Measurements from ENCODE around the gene ACSF3. TPM values are rescaled to one million over a fixed set of nuclear protein-coding genes. Genes with fewer than 3 reads are reported as not detected.

ACSF3 gene
- total RNA-seq, 1 donor from 2014 or later: 25.8 TPM

DNA sequence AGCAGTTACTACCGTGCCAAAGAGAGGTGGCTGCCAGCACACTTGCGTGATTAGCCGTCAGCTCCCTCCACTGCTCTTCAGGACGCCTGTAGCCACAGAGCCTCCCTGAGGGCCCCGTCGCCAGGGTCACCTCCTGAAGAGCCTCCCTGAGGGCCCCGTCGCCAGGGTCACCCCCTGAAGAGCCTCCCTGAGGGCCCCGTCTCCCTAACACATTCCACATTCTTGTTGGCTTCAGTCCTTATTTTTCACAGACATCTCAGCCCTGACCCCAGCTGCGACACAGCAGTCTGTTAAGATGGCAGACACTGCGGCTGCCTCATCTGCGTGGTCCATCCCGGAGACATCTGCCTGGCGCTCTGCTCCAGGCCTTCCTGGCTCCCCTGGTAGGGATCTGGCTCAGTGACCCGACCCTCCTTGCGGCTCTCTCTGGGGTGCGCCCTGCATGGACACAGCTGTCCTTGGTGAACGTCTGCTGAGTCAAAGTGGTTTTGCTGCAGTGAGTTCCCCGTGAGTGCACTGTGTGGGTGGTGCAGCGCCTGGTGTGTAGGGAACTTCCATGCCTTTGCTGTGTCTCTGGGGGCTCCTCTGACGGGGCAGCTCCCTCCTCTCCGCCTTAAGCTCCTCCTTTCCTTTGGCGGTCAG lies 11.4 kb downstream of the ACSF3 start:
- Histone ChIP-seq H3K4me3 (ENCODE audit: low read depth, low read length) (no peak overlapping the region), H3K36me3 (ENCODE audit: control insufficient read depth, insufficient read depth, low read length) (peaks cover 27% of the 10 kb centered on the region), H3K27me3 (ENCODE audit: control insufficient read depth, insufficient read depth, low read length) (no peaks in the 10 kb centered on the region)
- DNase-seq (ENCODE audit: low read depth) (no peak), FAIRE-seq (no peak)
- TF ChIP-seq, protein P1, sequence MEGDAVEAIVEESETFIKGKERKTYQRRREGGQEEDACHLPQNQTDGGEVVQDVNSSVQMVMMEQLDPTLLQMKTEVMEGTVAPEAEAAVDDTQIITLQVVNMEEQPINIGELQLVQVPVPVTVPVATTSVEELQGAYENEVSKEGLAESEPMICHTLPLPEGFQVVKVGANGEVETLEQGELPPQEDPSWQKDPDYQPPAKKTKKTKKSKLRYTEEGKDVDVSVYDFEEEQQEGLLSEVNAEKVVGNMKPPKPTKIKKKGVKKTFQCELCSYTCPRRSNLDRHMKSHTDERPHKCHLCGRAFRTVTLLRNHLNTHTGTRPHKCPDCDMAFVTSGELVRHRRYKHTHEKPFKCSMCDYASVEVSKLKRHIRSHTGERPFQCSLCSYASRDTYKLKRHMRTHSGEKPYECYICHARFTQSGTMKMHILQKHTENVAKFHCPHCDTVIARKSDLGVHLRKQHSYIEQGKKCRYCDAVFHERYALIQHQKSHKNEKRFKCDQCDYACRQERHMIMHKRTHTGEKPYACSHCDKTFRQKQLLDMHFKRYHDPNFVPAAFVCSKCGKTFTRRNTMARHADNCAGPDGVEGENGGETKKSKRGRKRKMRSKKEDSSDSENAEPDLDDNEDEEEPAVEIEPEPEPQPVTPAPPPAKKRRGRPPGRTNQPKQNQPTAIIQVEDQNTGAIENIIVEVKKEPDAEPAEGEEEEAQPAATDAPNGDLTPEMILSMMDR (IDR thresholded peaks at IDR 0.05; ENCODE audit: insufficient read depth, low read length, severe bottlenecking): no peak

- Histone ChIP-seq H3K36me3 (ENCODE audit: control insufficient read depth, insufficient read depth, low read length) (peaks cover 27% of the 10 kb centered on the region), H3K4me3 (ENCODE audit: low read depth, low read length) (no peak overlapping the region), H3K27me3 (ENCODE audit: control insufficient read depth, insufficient read depth, low read length) (no peaks in the 10 kb centered on the region)
- TF ChIP-seq, protein P1 (IDR thresholded peaks at IDR 0.05; ENCODE audit: insufficient read depth, low read length, severe bottlenecking): no peak
- FAIRE-seq (no peak), DNase-seq (ENCODE audit: low read depth) (no peak)
Measured at GRCh38 chr16:89105599-89106151, 12.0 kb downstream of the ACSF3 start.

GRCh38 chr16:89106533-89107202 lies 13.0 kb downstream of the ACSF3 start:
- FAIRE-seq: no peak
- DNase-seq (ENCODE audit: low read depth): no peak
- TF ChIP-seq, protein P1 (IDR thresholded peaks at IDR 0.05; ENCODE audit: insufficient read depth, low read length, severe bottlenecking): no peak
- Histone ChIP-seq H3K4me3 (ENCODE audit: low read depth, low read length) (no peak overlapping the region), H3K27me3 (ENCODE audit: control insufficient read depth, insufficient read depth, low read length) (no peaks in the 10 kb centered on the region), H3K36me3 (ENCODE audit: control insufficient read depth, insufficient read depth, low read length) (peaks cover 21% of the 10 kb centered on the region)

GRCh38 chr16:89107203-89107582 lies 13.5 kb downstream of the ACSF3 start:
- H3K36me3 ChIP-seq (ENCODE audit: control insufficient read depth, insufficient read depth, low read length): peaks cover 23% of the 10 kb centered on the region
- no peaks in the 10 kb centered on the region for H3K27me3 ChIP-seq (ENCODE audit: control insufficient read depth, insufficient read depth, low read length)
- FAIRE-seq: no peak
- TF ChIP-seq, protein P1 (IDR thresholded peaks at IDR 0.05; ENCODE audit: insufficient read depth, low read length, severe bottlenecking): no peak
- DNase-seq (ENCODE audit: low read depth): no peak
- H3K4me3 ChIP-seq (ENCODE audit: low read depth, low read length): no peak overlapping the region

DNA sequence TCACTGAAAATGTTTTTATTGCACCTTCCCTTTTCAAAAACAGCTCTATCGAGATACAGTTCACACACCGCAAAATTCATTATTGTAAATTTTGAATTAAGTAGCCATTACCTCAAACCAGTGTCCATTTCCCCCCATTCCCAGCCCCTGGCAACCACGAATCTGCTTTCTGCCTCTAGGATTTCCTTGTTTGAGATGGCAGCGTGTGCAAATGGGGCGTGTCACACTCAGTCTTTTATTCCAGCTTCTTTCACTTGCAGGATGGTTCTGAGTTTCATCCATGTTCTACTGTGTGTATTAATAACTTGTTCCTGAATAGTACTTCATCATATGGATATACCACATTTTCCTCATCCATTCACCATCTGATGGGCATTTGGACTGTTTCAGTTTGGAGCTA lies 14.8 kb downstream of the ACSF3 start:
- no peak for DNase-seq (ENCODE audit: low read depth)
- Histone ChIP-seq H3K27me3 (ENCODE audit: control insufficient read depth, insufficient read depth, low read length) (no peaks in the 10 kb centered on the region), H3K4me3 (ENCODE audit: low read depth, low read length) (no peak overlapping the region), H3K36me3 (ENCODE audit: control insufficient read depth, insufficient read depth, low read length) (peaks cover 22% of the 10 kb centered on the region)
- FAIRE-seq: no peak
- TF ChIP-seq, protein P1 (IDR thresholded peaks at IDR 0.05; ENCODE audit: insufficient read depth, low read length, severe bottlenecking): no peak
